ENCODE results near the gene OR2M3. TPM values are rescaled to one million over a fixed set of nuclear protein-coding genes. Genes with fewer than 3 reads are reported as not detected.

Gene OR2M3
- polyA plus RNA-seq (2011; rRNA removed) (not detected in 2 replicates), polyA minus RNA-seq (2011; rRNA and poly(A)+ RNA removed) (not detected in 2 replicates)

DNA sequence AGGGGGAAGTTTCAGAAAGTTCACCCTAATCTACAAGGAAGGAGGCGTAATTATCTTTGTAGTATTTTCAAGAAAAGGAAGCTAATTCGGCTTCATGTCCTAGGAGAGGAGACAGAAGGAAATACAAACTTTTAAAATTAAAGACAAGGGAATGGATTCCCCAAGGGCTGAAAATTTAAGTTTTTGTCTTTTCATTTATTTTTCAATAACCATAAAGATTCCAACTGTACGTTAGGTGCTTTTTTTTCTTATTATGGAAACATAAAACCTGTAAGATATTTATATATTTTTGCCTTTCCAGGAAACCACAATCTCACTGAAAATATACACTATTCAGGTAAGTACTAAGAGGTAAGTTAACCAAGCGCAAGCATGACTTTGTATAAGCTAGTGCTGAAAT, at the start of gene OR2M3:
Gene OR2M3 (plus strand): TSS at position 301 of the 400 bp plus-strand sequence. CDS start 5,803 bp downstream, outside the sequence.
- Histone ChIP-seq H3K4me3 (ENCODE audit: low read depth, low read length) (no peak within 1 kb of the TSS), H3K9me3 (ENCODE audit: control insufficient read depth, insufficient read depth, low read length) (peaks cover 4% of the 10 kb centered on the region; the same call in 1 of the 2 replicates), H3K27me3 (ENCODE audit: control insufficient read depth, insufficient read depth, low read length) (no peaks in the 10 kb centered on the region), H3K27ac (ENCODE audit: low read depth, low read length) (no peak within 1 kb of the TSS)
- no peak for TF ChIP-seq CTCF (IDR thresholded peaks at IDR 0.05; ENCODE audit: low read depth, low read length)
- no peak for DNase-seq (ENCODE audit: low read depth, low spot score)
- ChIA-PET POLR2A (no interaction called here), CTCF (no interaction called here)

DNA sequence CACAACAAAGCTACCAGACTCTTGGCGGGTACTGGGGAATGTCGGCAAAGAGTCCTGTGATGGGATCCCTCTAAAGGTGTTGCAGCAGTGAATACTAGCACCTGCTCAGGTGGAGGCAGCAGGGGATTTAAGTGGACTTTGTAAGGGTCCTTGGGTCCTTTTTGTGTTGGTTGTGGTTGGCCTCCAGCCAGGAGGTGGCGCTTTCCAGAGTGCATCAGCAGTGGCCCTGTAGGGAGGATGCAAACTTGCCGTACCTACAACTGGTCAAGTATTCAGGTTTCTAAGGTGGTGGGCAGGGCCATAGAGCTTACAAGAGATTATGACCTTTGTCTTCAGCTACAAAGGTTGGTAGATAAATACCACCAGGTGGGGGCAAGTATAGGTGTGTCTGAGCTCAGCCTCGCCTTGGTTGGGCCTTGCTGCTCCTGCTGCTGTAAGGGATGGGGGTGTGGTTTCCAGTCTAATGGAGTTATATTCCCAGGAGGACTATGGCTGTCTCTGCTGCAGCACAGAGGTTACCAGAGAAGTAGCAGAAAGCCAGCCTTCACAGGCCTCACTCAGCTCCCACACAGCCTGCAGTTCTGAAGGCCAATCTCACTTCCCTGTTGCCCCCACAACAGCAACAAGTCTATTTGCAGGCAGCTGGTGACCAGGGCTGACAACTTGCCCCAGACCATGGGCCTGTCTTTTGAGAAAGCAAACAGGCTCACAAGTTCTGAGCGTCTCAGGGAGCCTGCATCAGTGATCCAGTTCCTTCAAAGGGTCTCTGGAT, 44.8 kb upstream of the OR2M3 start:
- ChIA-PET CTCF (no interaction called here), POLR2A (no interaction called here)
- H3K9me3 ChIP-seq (ENCODE audit: control insufficient read depth, insufficient read depth, low read length) = peaks cover 15% of the 10 kb centered on the region; the same call in 1 of the 2 replicates
- no peak for DNase-seq (ENCODE audit: low read depth, low spot score)
- H3K27me3 ChIP-seq (ENCODE audit: control insufficient read depth, insufficient read depth, low read length) = no peaks in the 10 kb centered on the region
- no peak overlapping the region for H3K4me3 ChIP-seq (ENCODE audit: low read depth, low read length)
- no peak overlapping the region for H3K27ac ChIP-seq (ENCODE audit: low read depth, low read length)
- TF ChIP-seq CTCF (IDR thresholded peaks at IDR 0.05; ENCODE audit: low read depth, low read length) = no peak

DNA sequence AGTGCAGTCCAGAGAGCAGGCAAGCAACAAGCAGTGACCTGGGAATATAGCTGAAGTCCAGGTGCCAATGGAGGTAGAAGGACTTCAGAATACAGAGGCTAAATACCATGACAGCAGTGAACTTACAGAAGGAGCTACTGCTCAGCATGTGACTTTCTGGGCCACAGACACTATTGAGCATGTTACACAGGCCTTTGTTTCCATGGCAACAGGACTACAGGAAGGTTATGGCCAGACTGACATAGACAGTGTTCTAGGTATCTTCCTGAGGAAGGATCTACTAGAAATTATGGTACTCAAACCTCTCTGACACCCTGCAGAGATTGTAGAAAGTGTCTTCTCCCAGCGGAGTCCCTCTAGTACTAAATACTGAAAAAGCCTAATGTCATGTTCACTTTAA, 41.1 kb upstream of the OR2M3 start:
- TF ChIP-seq CTCF (IDR thresholded peaks at IDR 0.05; ENCODE audit: low read depth, low read length) = no peak
- no peak overlapping the region for H3K4me3 ChIP-seq (ENCODE audit: low read depth, low read length)
- no peaks in the 10 kb centered on the region for H3K27me3 ChIP-seq (ENCODE audit: control insufficient read depth, insufficient read depth, low read length)
- no peak overlapping the region for H3K27ac ChIP-seq (ENCODE audit: low read depth, low read length)
- H3K9me3 ChIP-seq (ENCODE audit: control insufficient read depth, insufficient read depth, low read length) = peaks cover 15% of the 10 kb centered on the region; the same call in 1 of the 2 replicates
- no peak for DNase-seq (ENCODE audit: low read depth, low spot score)
- CTCF ChIA-PET = no interaction called here
- POLR2A ChIA-PET = no interaction called here

- no peaks in the 10 kb centered on the region for H3K27me3 ChIP-seq (ENCODE audit: control insufficient read depth, insufficient read depth, low read length)
- H3K27ac ChIP-seq (ENCODE audit: low read depth, low read length) = no peak overlapping the region
- TF ChIP-seq CTCF (IDR thresholded peaks at IDR 0.05; ENCODE audit: low read depth, low read length) = no peak
- DNase-seq (ENCODE audit: low read depth, low spot score) = no peak
- H3K9me3 ChIP-seq (ENCODE audit: control insufficient read depth, insufficient read depth, low read length) = peaks cover 4% of the 10 kb centered on the region; the same call in 1 of the 2 replicates
- H3K4me3 ChIP-seq (ENCODE audit: low read depth, low read length) = no peak overlapping the region
- ChIA-PET POLR2A (no interaction called here), CTCF (no interaction called here)
Measured at GRCh38 chr1:248158758-248159157, 38.3 kb upstream of the OR2M3 start.

GRCh38 chr1:248164031-248164430, 33.0 kb upstream of the OR2M3 start:
- no peaks in the 10 kb centered on the region for H3K27me3 ChIP-seq (ENCODE audit: control insufficient read depth, insufficient read depth, low read length)
- H3K27ac ChIP-seq (ENCODE audit: low read depth, low read length) = no peak overlapping the region
- peaks cover 15% of the 10 kb centered on the region for H3K9me3 ChIP-seq (ENCODE audit: control insufficient read depth, insufficient read depth, low read length)
- DNase-seq (ENCODE audit: low read depth, low spot score) = no peak
- ChIA-PET CTCF (no interaction called here), POLR2A (no interaction called here)
- no peak overlapping the region for H3K4me3 ChIP-seq (ENCODE audit: low read depth, low read length)
- TF ChIP-seq CTCF (IDR thresholded peaks at IDR 0.05; ENCODE audit: low read depth, low read length) = no peak
